ENCODE results near the gene FLT3.

FLT3 gene

DNA sequence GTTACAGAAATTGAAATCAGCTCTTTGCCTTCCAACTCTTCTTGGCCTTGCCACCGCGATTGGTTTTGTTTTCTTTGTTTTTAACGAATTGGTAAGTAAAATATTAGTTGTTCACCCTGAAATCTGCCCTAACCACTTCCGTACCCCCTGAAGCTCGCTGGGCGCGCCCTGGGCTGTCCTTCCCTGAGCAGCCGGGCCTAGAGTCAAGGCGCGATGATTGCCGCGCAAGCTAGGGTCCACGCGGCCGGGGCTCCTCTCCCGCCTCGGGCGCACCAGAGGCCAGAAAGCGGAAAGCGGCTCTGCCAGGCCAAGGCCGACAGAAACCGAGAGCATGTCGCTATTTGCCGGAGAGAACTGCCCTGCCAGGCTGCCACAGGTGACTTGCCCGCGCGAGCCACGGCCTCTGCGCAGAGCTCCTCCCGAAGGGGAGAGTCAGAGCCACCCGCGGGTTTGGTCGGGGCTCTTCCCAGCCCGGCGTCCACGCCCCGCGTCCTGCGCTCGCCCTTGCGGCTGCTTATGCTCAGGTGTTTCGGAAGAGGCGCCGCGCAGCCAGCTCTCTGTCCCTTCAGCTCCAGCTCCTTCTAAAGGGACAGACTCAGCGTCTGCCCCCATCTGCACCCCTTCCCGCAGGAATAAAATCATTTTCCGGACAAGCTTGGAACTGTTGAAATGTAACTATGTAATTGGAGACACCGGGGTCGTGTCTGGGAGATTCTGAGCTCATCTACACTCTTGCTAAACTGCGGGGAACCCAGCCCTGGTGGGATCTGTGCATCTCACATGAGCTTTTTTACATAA, 124.6 kb downstream of the FLT3 start:
- in situ Hi-C loops (cut with HindIII; ENCODE audit: low sequenced_read_pairs) = no loop called here

DNA sequence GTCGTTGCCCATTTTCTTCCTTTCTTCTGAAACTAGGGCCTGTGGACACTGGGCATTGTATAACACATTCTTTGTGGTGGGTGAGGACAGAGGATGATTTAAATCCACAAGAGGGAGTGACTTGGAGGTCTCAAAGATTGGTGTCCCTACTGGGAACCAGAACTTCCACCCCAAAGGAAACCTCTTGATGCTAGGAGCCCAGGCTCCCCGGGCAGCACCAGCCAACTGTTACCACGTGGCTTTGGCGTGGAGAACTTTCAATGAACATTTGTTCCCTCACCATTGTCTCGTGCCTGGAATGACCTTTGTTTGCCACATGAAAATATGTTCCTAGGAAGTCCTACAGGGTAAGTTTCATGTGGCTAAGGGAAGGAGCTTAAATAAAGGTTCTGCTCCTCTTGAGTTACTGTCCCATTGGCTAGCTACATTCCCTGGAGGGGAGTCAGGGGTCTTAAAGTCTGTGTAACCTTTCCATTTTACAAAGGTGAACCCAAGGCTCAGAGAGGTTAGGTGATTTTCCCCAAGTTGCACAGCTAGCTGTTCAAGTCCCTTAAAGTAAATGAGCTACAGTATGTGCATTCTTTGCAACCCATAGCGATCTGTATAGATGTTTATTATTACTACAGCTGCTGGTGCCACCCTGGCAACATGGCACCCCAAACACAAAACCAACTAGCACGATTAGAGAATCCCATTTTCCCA, 126.3 kb downstream of the FLT3 start:
- in situ Hi-C loops (cut with HindIII; ENCODE audit: low sequenced_read_pairs) = loop anchor here (25.0 kb wide), 2 partner anchors 137 to 562 kb away; partner anchors contain the start of gene GTF3A

DNA sequence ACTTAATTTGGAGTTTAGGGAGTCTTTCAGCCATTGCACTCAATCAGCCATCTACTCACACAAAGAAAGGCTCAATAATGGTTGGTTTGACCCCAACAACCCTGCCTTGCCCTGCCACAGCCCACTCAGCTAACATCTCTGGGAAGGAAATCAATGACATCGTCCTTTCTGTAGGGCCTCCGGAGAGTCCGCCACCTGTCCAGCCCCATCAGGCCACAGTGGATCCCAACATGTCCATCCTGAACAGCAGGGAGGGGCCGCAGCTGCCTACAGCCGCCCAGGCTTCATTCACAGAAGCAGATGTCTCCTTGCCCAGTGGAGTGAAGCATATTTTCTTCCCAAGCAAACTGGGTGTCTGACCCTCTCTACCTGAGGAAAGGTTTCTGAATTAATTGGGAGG, 127.1 kb downstream of the FLT3 start:
- in situ Hi-C loops (cut with HindIII; ENCODE audit: low sequenced_read_pairs) = loop anchor here (25.0 kb wide), 2 partner anchors 136 to 561 kb away; partner anchors contain the start of gene GTF3A

DNA sequence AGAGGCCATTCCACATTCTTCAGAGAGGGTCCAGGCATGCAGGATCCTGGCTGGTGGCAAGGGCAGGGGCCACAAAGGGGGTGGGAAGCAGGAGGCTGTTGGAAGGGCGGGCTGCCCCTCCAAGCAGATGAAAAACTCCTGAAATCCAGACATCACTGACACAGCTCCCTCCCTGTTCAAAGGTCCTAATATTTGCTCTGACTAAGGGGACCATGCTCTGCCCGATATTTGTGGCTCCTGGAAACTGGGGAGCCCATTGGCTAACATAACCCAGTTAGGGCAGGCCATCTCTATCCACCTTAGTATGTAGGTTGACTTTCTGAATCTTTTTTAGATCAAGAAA, 127.9 kb downstream of the FLT3 start:
- in situ Hi-C loops (cut with HindIII; ENCODE audit: low sequenced_read_pairs) = loop anchor here (25.0 kb wide), 2 partner anchors 135 to 560 kb away; partner anchors contain the start of gene GTF3A

DNA sequence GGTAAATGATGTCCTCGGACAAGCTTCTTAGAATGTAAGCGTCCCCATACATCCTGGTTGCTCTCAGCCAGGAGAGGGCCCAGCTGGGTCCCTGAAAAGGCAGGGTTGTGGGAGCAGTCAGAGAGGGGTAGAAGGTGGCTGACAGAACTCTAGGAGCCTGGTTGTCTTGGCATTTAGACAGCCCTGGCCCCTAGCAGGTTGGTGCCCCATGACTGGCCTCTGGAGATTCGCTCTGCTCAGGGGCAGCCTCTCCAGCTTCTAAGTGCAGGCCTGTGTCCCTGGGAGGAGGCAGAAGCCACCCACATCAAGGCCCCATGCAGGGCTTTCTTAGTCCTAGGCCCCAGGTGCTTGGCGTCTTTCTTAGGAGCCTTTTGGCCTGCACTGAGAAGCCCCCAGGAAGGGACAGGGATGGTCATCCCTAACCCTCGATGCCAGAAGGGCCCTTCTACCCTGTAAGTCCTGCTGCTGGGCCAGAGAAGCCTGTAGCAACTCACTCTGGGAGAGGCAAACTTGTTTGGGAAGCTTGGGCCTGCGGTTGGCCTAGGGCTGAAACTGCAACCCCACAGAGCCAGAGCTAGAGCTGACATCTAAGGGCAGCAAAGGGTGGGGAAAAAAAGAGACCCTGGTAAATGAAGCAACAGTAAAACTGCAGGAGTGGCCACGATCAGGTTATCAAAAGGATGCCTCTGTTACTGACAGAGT, 128.4 kb downstream of the FLT3 start:
- in situ Hi-C loops (cut with HindIII; ENCODE audit: low sequenced_read_pairs) = loop anchor here (25.0 kb wide), 2 partner anchors 135 to 560 kb away; partner anchors contain the start of gene GTF3A

DNA sequence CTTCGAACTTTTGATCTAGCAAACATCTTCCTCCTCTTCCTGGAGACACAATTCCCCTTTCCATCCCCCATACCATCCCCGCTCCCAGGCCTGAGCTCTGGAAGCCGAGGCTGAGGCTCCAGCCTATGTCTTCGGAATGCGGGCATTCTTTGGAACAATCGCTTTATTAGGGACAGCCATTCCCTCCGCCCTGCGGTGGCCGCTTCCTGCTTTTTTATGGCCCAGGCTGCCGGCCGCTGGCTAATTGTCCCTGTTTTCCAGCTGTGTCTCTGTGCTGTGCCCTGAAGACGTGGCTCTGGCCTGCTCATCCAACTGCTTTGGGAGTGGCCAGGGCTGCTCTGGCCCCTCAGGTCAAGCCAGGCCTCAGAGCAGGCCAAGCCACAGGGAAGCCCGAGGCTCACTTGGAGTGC, 129.1 kb downstream of the FLT3 start:
- in situ Hi-C loops (cut with HindIII; ENCODE audit: low sequenced_read_pairs) = loop anchor here (25.0 kb wide), 2 partner anchors 134 to 559 kb away; partner anchors contain the start of gene GTF3A

DNA sequence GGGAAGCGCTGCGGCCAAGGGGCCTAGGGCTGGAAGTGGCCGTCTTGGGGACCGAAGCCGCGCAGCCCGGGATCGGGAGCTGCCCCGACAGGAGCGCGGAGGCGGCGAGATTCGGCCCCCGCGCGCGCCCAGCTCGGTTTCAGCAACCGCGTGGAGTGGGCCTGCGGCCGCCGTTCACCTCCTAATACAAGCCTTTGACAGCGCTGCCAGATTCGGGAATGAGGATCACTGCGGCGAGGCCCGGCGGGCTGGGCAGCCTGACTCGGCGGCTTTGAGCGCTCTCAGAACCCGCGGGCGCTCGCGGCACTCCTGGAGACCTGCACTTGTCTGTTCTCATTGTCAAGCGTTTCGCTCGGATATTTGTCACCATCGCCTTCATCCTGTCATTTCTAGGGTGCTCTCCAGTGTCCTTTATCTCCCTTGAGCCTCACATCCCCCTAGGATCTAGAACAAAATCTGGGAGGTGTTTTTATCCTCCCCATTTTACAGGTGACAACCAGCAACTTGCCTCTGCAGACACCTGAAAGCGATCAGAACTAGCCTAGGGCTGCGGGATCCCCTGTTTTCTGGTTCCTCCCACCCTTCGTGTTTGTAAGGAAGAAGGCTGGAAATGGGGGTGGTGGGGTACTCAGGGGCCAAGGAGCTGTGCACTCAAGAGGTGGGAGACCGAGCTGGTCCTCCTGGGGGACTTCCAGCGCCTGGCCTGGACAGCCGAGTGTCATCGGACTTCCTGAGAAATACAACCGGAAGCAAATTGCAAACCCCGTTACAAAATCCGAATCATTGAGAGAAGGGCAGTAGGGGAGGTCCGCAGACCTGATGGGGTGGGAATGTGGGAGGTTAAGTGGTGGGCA, 129.8 kb downstream of the FLT3 start:
- in situ Hi-C loops (cut with HindIII; ENCODE audit: low sequenced_read_pairs) = loop anchor here (25.0 kb wide), 2 partner anchors 133 to 558 kb away; partner anchors contain the start of gene GTF3A

DNA sequence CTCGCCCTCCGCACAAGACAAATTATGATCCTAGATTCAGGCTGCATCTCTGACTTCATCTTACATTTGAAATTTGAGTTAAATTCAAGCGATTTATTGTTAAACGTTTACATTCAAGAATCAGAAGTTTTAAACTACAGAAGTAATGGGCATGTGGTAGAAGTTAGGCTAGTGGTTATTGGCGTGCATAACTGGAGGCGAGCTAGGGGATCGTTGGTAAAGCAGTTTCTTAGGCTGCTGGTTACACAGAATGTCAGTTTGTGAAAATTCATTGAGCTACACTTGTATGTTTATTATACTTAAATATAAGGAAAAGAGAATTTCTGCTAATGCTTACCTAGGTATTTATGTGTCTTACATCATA, 130.5 kb downstream of the FLT3 start:
- in situ Hi-C loops (cut with HindIII; ENCODE audit: low sequenced_read_pairs) = loop anchor here (25.0 kb wide), 2 partner anchors 133 to 558 kb away; partner anchors contain the start of gene GTF3A

DNA sequence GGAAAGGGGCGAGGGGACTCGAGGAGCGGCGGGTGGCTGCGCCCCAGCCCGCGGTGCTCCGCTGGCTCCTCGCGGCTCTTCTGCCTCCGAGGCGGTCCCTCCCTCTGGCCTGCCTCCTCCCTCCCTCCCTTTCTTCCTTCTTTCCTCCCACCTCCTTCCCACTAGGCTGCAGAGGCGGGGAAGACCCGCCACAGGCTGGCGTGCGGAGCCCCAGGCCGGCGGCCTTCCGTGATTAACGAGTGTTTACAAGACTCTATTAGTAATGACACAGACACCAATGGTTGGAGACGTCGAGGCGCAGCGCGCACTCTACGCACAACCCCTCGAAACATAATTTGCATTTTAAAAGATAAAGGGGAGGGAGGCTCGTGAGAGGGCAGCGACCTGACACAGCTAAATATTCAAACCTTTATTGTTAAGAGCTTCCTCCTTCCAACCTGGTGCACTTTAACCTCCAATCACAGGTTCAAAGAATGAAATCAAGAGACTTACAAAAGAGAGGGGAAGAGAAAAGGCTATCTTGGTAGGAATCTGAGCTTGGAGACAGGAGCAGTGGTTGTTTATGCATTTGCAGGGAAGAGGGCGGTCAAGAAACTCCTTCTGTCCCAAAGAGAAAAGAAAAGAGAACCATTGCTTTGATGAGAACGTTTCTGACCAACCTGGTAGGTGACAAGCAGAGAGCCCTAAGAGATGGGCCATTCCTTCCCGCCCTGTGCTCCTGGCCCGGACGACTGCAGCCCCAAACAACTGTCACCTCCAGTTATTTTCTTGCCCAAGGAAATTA, 131.1 kb downstream of the FLT3 start, which contains the start of gene CDX2:
TSS of gene CDX2 (minus strand) at position 234 of the 784 bp plus-strand sequence. CDS start 309 bp downstream, outside the sequence.
- in situ Hi-C loops (cut with HindIII; ENCODE audit: low sequenced_read_pairs) = loop anchor here (25.0 kb wide), 2 partner anchors 132 to 557 kb away; partner anchors contain the start of gene GTF3A

DNA sequence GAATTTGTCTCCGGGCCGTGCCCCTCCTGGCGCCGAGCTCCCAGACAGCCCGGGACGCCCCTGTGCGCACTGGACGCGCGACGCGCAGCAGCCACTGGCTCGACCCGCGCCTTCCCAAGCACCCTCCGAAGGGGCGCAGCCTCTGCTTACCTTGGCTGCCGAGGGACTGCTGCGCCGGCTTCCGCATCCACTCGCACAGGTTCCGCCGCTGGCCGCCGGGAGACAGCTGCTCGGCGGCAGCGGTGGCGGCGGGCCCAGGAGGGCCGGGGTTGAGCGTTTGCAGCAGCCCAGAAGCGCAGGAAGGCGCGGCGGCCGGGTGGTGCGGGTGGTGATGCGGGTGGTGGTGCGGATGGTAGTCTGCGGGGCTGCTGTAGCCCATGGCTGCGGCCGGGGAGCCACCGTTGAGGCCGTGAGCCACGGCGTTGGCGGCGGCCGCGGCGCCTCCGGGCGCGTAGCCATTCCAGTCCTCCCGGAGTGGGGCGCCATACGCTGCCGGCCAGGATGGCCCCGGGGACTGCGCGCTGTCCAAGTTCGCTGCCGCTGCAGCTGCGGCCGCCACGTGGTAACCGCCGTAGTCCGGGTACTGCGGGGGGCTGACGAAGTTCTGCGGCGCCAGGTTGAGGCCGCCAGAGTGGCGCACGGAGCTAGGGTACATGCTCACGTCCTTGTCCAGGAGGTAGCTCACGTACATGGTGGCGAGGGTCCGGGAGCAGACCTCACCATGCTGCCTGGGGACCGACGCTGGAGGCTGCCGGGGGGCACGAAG, 131.9 kb downstream of the FLT3 start:
- in situ Hi-C loops (cut with HindIII; ENCODE audit: low sequenced_read_pairs) = loop anchor here (25.0 kb wide), 2 partner anchors 131 to 556 kb away; partner anchors contain the start of gene GTF3A

DNA sequence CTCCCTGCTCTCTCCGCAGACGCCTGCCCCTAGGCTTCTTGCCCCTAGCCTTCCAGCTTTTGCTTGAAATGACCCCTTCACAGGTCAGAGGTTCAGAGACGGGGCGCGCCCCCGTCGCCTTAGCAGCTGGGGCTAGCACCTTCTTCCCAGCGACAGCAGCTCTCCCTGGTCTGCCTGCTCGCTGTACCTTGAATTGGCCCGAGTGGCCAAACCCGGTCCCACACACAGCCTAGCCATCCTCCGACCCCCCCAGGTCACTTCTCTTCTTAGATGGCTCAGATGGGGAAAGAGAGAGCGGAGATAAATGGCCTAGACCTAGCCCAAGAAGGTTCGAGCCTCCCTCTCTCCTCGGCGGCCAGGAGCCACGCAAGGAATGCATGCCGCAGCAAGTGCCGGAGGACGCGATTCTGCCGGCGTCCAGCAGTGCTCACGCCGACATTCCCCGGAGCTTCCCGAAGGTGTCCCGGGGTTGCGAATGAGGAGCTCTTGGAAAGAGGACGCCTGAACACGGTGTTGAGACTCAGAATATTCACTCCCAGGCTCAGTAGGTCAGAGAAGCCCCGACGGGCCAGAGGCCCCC, 132.6 kb downstream of the FLT3 start:
- in situ Hi-C loops (cut with HindIII; ENCODE audit: low sequenced_read_pairs) = loop anchor here (25.0 kb wide), 2 partner anchors 131 to 556 kb away; partner anchors contain the start of gene GTF3A

DNA sequence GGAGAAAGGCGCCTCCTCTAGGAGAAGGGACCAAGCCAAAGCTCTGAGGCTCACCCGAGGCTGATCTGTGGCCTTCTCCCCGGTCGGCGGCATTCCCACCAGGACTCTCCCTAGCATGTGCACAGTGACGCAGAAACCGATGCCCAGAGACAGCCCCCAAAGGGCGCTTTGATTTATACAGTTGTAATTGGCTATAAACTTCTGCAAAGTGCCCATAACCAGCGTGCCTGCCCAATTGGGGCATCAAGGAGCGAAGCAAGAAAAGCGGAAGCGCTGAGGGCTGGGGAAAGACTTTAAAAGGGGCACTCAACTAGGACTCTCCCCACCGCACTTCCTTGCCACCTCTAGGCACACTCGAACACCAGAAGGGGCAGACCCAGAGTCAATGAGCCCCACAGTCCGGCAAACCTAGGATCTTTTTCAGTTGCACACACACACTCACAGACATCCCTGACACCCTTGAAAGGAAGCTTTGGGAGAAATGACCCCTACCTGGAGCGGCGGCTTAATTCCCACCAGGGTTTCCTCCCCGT, 133.1 kb downstream of the FLT3 start:
- in situ Hi-C loops (cut with HindIII; ENCODE audit: low sequenced_read_pairs) = loop anchor here (25.0 kb wide), 2 partner anchors 130 to 555 kb away; partner anchors contain the start of gene GTF3A

DNA sequence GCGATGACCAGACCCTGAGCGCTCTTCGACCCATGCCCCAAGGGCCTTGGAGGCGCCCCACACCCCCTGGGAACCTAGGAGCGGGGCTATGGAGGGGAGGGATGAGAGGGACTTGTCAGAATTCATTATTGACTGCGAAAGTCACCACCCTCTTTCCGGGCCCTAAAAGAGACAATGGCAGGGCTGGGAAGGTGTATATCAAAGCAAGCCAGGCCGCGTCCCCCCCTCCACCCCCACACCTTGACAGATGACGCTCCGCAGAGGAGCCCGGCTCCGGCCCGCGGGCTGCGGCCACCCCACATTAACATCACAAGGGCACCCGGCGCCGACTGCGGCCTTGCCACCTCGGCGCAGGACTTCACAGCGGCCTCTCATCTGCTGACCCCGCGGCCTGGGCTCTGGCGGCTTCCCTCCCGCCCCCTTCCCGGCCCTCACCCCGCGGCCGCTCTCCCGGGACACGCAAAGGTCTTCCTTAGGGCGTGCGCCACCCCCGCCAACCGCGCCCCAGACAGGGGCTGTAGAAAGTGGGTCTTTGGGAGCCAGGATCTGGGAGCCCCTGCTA, 133.7 kb downstream of the FLT3 start:
- in situ Hi-C loops (cut with HindIII; ENCODE audit: low sequenced_read_pairs) = loop anchor here (25.0 kb wide), 2 partner anchors 129 to 554 kb away; partner anchors contain the start of gene GTF3A

DNA sequence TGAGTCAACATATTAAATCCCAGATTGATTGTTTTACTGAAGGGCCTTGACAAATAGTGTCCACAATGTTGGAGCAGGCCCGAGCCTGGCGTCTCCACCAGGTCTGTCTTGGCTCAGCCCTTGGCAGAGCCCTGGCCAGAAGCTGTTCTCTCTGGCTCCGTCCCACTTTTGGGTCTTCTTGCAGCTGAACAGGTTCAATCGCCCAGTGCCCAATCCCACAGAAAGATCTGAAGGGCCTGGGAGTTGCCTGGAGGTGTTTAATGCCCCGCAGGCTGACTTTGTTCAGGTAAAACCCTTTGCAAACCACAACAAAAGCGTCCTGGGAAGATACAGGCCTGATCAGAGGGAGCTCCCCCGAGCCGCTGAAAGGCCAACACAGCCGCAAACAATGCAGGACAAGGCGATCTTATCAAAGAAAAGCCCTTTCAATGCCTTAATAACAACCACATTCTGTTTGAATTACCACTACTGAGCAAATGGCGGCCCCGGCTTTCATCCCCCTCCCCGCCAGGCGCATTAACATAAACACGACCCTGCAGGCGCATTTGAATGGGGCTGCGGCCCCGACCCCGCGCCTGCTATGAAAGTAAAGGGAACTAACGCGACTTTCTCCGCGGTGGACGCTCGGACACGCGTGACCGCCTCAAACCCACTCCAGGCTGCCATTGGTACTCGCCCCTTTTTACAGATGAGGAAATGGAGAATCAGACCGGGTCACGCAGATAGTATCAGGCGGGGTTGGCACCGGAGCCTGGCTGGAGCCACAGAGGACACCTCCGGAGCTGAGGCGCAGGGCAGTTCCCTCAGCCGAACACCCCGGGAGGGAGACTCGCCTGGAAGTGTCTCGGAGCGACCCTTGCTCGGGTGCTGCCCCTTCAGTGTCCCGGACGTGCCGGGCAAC, 134.4 kb downstream of the FLT3 start:
- in situ Hi-C loops (cut with HindIII; ENCODE audit: low sequenced_read_pairs) = loop anchor here (25.0 kb wide), 2 partner anchors 129 to 554 kb away; partner anchors contain the start of gene GTF3A

DNA sequence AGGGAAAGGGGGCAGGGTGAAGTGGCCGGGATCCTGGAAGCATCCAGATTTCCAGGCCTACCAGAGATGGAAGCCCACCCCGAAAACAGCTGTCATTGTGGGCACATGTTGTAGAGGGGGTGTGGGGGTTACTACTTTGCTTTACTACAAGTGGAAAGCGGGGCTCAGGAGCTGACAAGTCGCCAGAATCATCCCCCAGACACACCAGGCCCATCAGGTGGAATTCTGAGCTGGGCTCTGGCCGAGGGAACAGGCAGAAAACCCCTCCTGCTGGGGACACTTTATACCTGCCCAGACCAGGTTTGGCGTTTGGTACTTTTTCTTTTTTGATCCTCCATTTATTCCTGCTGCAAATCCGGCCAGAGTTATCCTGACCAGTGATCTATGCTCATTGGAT, 135.0 kb downstream of the FLT3 start:
- in situ Hi-C loops (cut with HindIII; ENCODE audit: low sequenced_read_pairs) = loop anchor here (25.0 kb wide), 2 partner anchors 128 to 553 kb away; partner anchors contain the start of gene GTF3A

DNA sequence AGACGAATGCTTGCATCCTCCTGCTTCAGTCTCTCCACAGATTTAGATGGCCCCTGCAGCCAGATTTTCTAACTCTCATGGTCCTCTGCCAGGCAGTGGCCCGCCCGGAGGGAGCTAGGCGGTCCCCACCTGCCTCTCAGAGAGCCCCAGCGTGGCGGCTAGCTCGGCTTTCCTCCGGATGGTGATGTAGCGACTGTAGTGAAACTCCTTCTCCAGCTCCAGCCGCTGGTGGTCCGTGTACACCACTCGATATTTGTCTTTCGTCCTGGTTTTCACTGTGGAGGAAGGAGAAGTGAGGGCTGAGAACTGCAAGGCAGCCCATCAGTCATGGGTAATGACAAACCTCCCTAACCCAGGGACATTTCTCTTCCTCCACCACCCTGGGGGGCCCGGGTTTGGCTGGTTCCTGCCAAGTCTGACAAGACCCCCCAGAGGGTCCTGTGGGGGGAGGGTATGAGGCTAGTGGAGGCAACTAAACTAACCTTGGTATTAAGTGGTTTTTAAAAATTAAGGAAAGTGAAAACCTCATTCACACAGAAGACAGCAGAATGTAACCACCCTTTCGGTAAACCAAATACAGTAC, 135.5 kb downstream of the FLT3 start:
- in situ Hi-C loops (cut with HindIII; ENCODE audit: low sequenced_read_pairs) = loop anchor here (25.0 kb wide), 2 partner anchors 128 to 553 kb away; partner anchors contain the start of gene GTF3A
